SK-N-SH (cell line): ENCODE results near the gene APBB2.

Source experiments
- CTCF ChIP-seq: fragments of 200-600 bp; sonication (generic); IDR thresholded peaks from 2 replicates; pipeline ENCODE4 v1.6.1; 2017; ENCODE audit warnings: antibody characterized with exemption, mild to moderate bottlenecking, moderate library complexity
- EP300 ChIP-seq, 2 experiments: IDR thresholded peaks; 2 replicates each; pipeline versions ENCODE4 v1.4.0 to v1.6.1; 2012; ENCODE audit warnings: borderline replicate concordance in 1 of 2, low read depth in 1 of 2, low read length in 1 of 2
- EZH2phosphoT487 ChIP-seq: fragments of 200-600 bp; sonication (generic); IDR thresholded peaks from 2 replicates; pipeline ENCODE4 v1.6.1; 2017; ENCODE audit warnings: low read depth, mixed run types, mild to moderate bottlenecking, antibody characterized with exemption, moderate library complexity, borderline replicate concordance
- GABPA ChIP-seq: IDR thresholded peaks from 2 replicates; pipeline ENCODE4 v1.4.0; 2012; ENCODE audit warnings: low read depth, mild to moderate bottlenecking
- GATA2 ChIP-seq: sonication (generic); formaldehyde crosslinking; IDR thresholded peaks from 2 replicates; pipeline ENCODE4 v1.5.0; 2020; ENCODE audit warnings: mild to moderate bottlenecking, missing genetic modification reagents
- MAX ChIP-seq: IDR thresholded peaks from 2 replicates; pipeline ENCODE4 v1.4.0; 2012; ENCODE audit warnings: low read depth
- POLR2AphosphoS5 ChIP-seq: IDR thresholded peaks from 2 replicates; pipeline ENCODE4 v1.6.1; 2012; ENCODE audit warnings: low read depth, low read length
- REST ChIP-seq: IDR thresholded peaks from 2 replicates; pipeline ENCODE4 v1.6.1; 2012; ENCODE audit warnings: mild to moderate bottlenecking, low read depth, low read length, moderate library complexity
- SIN3A ChIP-seq: IDR thresholded peaks from 2 replicates; pipeline ENCODE4 v1.6.1; 2012; ENCODE audit warnings: low read depth, mild to moderate bottlenecking, low read length, moderate library complexity, borderline replicate concordance
- TAF1 ChIP-seq: IDR thresholded peaks from 2 replicates; pipeline ENCODE4 v1.6.1; 2012; ENCODE audit warnings: low read depth, mild to moderate bottlenecking, low read length, moderate library complexity, borderline replicate concordance
- USF1 ChIP-seq: IDR thresholded peaks from 2 replicates; pipeline ENCODE4 v1.4.0; 2012; ENCODE audit warnings: low read depth, borderline replicate concordance
- USF2 ChIP-seq: fragments of 150-350 bp; IDR thresholded peaks from 2 replicates; pipeline ENCODE4 v1.6.1; 2017; ENCODE audit warnings: antibody characterized with exemption, low read length, low read depth, borderline replicate concordance
- YY1 ChIP-seq: IDR thresholded peaks from 2 replicates; pipeline ENCODE4 v1.4.0; 2012; ENCODE audit warnings: low read depth, mild to moderate bottlenecking
- ZBTB33 ChIP-seq: IDR thresholded peaks from 2 replicates; pipeline ENCODE4 v1.4.0; 2012; ENCODE audit warnings: low read depth, borderline replicate concordance

- TF ChIP-seq EP300 (IDR thresholded peaks at IDR 0.05; ENCODE audit: borderline replicate concordance in 1 of 2, low read depth in 1 of 2, low read length in 1 of 2) (no peak), CTCF (no peak), SIN3A (no peak), YY1 (no peak), POLR2AphosphoS5 (no peak), GABPA (no peak), REST (no peak), EZH2phosphoT487 (no peak), TAF1 (no peak), USF1 (no peak), MAX (no peak), GATA2 (CRISPR knock-in tag) (no peak), ZBTB33 (no peak), USF2 (no peak)
Measured at GRCh38 chr4:41137879-41138278, 76.5 kb downstream of the APBB2 start.
